Limb (tissue), 2 donors: ENCODE data around the gene SUGT1.

Experiments
- DNase-seq, 2 donors: peaks; one replicate each; pipeline ENCODE4 v3.0.0-alpha.2; 2016; ENCODE audit errors: extremely low spot score in 2 of 2

Gene SUGT1

GRCh38 chr13:52737965-52738364 lies 85.3 kb downstream of the SUGT1 start:
- DNase-seq: peak in 1 of 2 donors; percentile 27

GRCh38 chr13:52738719-52739467 lies 86.3 kb downstream of the SUGT1 start:
- peak; percentile 28 to 73 for DNase-seq

GRCh38 chr13:52739468-52740071 lies 86.9 kb downstream of the SUGT1 start, which contains the start of gene CNMD:
Gene CNMD (minus strand): TSS chr13:52739820. CDS start chr13:52739701, 119 bp downstream.
- DNase-seq: peak in 1 of 2 donors; percentile 53

- DNase-seq: no peak
These were observed 90.9 kb downstream of the SUGT1 start for GRCh38 chr13:52743569-52743968.

GRCh38 chr13:52743988-52744387 lies 91.4 kb downstream of the SUGT1 start:
- no peak for DNase-seq

- no peak for DNase-seq
These were observed 92.3 kb downstream of the SUGT1 start for GRCh38 chr13:52744842-52745375.

- DNase-seq: no peak
These were observed 93.5 kb downstream of the SUGT1 start for GRCh38 chr13:52746141-52746540.

GRCh38 chr13:52749419-52749818 lies 96.8 kb downstream of the SUGT1 start:
- no peak for DNase-seq
